ENCODE results near the gene TAF13.

DNA sequence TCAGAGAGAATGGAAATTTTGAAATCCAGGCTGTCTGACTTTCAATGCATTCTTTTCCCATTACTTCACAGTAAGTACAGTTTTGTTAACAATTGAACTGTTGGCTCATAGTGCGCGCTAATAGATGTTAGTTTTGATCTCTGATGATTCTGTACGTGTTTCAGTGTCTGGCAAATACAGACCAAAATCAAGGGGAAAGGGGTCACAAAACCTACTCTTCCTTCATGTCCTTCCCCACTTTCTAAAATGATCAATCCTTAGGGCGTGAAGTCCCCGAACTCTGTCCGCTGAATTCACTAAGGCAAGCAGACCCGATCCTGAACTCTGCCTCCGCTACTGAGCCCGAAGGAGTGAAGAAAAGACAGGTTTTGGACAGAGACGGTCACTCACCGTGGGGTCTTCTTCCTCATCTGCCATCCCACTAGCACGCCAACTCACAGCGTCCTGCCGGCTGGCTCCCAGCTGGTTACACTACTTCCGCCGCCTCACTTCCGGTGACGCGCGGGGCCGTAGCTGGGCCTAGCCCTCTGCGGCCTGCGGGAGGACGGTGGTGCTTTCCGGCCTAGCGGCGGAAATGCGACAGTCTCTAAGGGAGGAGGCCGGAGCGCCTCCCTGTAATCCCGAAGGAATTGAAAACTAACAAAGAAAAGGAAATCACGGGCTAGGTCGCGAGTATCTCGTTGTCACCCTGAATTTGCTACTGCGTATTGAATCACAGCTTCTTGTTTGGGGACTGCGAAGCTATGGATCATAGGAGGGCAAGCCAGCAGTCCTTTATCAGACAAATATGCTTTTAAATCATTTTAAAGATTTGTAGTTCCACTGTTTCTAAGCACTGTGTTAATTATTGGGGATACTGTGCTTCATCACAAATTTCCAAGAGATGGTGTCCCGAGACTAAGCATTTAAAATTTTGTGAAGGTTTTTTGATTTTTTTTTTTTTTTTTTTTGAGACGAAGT, at the start of gene TAF13:
- TF ChIP-seq RBAK (tag by site-specific recombination; IDR thresholded peaks at IDR 0.05), result no peak
- TF ChIP-seq, protein P1, sequence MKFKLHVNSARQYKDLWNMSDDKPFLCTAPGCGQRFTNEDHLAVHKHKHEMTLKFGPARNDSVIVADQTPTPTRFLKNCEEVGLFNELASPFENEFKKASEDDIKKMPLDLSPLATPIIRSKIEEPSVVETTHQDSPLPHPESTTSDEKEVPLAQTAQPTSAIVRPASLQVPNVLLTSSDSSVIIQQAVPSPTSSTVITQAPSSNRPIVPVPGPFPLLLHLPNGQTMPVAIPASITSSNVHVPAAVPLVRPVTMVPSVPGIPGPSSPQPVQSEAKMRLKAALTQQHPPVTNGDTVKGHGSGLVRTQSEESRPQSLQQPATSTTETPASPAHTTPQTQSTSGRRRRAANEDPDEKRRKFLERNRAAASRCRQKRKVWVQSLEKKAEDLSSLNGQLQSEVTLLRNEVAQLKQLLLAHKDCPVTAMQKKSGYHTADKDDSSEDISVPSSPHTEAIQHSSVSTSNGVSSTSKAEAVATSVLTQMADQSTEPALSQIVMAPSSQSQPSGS (tag by site-specific recombination; IDR thresholded peaks at IDR 0.05; ENCODE audit: low read depth), result no peak
